ENCODE measurements around the gene HUNK.

DNA sequence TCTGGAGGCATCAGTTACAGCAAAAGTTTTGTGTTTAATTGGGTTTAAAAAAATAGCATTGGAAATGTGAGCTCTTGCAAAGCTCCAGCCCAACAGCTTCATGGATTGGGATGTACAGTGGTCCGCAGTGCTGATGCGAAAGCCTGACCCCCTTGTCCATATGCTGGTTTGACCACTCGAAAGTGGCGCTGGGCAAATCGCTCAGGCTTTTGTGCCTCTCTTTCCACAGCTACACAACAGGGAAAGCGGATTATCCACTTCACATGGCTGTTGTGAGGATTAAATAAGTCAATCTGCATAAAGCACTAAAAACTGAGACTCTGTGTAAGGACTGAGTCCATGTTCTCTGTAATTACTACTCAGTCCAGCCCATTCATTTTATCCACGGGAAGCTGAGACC is 57.2 kb downstream of the HUNK start:
- TF ChIP-seq, protein P1, sequence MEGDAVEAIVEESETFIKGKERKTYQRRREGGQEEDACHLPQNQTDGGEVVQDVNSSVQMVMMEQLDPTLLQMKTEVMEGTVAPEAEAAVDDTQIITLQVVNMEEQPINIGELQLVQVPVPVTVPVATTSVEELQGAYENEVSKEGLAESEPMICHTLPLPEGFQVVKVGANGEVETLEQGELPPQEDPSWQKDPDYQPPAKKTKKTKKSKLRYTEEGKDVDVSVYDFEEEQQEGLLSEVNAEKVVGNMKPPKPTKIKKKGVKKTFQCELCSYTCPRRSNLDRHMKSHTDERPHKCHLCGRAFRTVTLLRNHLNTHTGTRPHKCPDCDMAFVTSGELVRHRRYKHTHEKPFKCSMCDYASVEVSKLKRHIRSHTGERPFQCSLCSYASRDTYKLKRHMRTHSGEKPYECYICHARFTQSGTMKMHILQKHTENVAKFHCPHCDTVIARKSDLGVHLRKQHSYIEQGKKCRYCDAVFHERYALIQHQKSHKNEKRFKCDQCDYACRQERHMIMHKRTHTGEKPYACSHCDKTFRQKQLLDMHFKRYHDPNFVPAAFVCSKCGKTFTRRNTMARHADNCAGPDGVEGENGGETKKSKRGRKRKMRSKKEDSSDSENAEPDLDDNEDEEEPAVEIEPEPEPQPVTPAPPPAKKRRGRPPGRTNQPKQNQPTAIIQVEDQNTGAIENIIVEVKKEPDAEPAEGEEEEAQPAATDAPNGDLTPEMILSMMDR (conservative IDR thresholded peaks at IDR 0.05), result no peak
- no peak for TF ChIP-seq EZH2 (IDR thresholded peaks at IDR 0.05; ENCODE audit: low read depth)

All from PC-9 (cell line).